ENCODE results near the gene HNF4A.

The HNF4A gene

GRCh38 chr20:44334306-44334705 is 21.2 kb upstream of the HNF4A start:
- no peak for DNase-seq
- no peak for TF ChIP-seq CTCF (IDR thresholded peaks at IDR 0.05; ENCODE audit: low read depth, low read length)
- no peaks in the 10 kb centered on the region for H3K4me1 ChIP-seq

GRCh38 chr20:44334709-44335108 is 20.8 kb upstream of the HNF4A start:
- H3K4me3 ChIP-seq (ENCODE audit: low read depth, low read length), result no peak overlapping the region
- TF ChIP-seq CTCF (IDR thresholded peaks at IDR 0.05; ENCODE audit: low read depth, low read length), result no peak
- no peaks in the 10 kb centered on the region for H3K4me1 ChIP-seq
- H3K27me3 ChIP-seq, result no peaks in the 10 kb centered on the region; the same call in 1 of the 2 replicates
- H3K9me3 ChIP-seq, result no peaks in the 10 kb centered on the region
- no peaks in the 10 kb centered on the region for H3K36me3 ChIP-seq
- no peak for DNase-seq

More at GRCh38 chr20:44334306-44334705, 21.2 kb upstream of the HNF4A start:
- H3K36me3 ChIP-seq, result no peaks in the 10 kb centered on the region
- no peak overlapping the region for H3K4me3 ChIP-seq (ENCODE audit: low read depth, low read length)
- no peaks in the 10 kb centered on the region for H3K9me3 ChIP-seq
- no peaks in the 10 kb centered on the region; the same call in 1 of the 2 replicates for H3K27me3 ChIP-seq

- no peaks in the 10 kb centered on the region for H3K4me1 ChIP-seq
- no peak for TF ChIP-seq CTCF (IDR thresholded peaks at IDR 0.05; ENCODE audit: low read depth, low read length)
- H3K4me3 ChIP-seq (ENCODE audit: low read depth, low read length), result no peak overlapping the region
These were observed 19.8 kb upstream of the HNF4A start for GRCh38 chr20:44335675-44336074.

GRCh38 chr20:44336086-44336485 is 19.4 kb upstream of the HNF4A start:
- H3K4me3 ChIP-seq (ENCODE audit: low read depth, low read length), result no peak overlapping the region
- no peaks in the 10 kb centered on the region for H3K36me3 ChIP-seq
- H3K4me1 ChIP-seq, result no peaks in the 10 kb centered on the region
- TF ChIP-seq CTCF (IDR thresholded peaks at IDR 0.05; ENCODE audit: low read depth, low read length), result no peak
- H3K9me3 ChIP-seq, result no peaks in the 10 kb centered on the region
- no peaks in the 10 kb centered on the region; the same call in 1 of the 2 replicates for H3K27me3 ChIP-seq
- no peak for DNase-seq

More at GRCh38 chr20:44335675-44336074, 19.8 kb upstream of the HNF4A start:
- no peaks in the 10 kb centered on the region; the same call in 1 of the 2 replicates for H3K27me3 ChIP-seq
- H3K36me3 ChIP-seq, result no peaks in the 10 kb centered on the region
- H3K9me3 ChIP-seq, result no peaks in the 10 kb centered on the region
- DNase-seq, result no peak

GRCh38 chr20:44336725-44337380 is 18.6 kb upstream of the HNF4A start, which contains the start of gene R3HDML:
R3HDML (plus strand) TSS chr20:44337043; CDS start chr20:44337158, 115 bp downstream.
- TF ChIP-seq CTCF (IDR thresholded peaks at IDR 0.05; ENCODE audit: low read depth, low read length), result no peak
- Histone ChIP-seq H3K9me3 (no peaks in the 10 kb centered on the region), H3K36me3 (no peaks in the 10 kb centered on the region), H3K4me1 (no peaks in the 10 kb centered on the region), H3K27me3 (no peaks in the 10 kb centered on the region; the same call in 1 of the 2 replicates), H3K4me3 (ENCODE audit: low read depth, low read length) (no peak within 1 kb of the TSS)
- no peak for DNase-seq

GRCh38 chr20:44342248-44342647 is 13.3 kb upstream of the HNF4A start:
- Histone ChIP-seq H3K4me3 (ENCODE audit: low read depth, low read length) (no peak overlapping the region), H3K36me3 (no peaks in the 10 kb centered on the region), H3K9me3 (no peaks in the 10 kb centered on the region), H3K4me1 (no peaks in the 10 kb centered on the region), H3K27me3 (no peaks in the 10 kb centered on the region; the same call in 1 of the 2 replicates)
- TF ChIP-seq CTCF (IDR thresholded peaks at IDR 0.05; ENCODE audit: low read depth, low read length), result no peak
- DNase-seq, result no peak
